Colonic mucosa (tissue), 4 donors: Measurements from ENCODE around the gene CCDC78. TPM values are rescaled to one million over a fixed set of nuclear protein-coding genes. Genes with fewer than 3 reads are reported as not detected.

Experiments
- DNase-seq: peaks from one replicate; pipeline ENCODE4 v3.0.0-alpha.2; 2020
- H3K27ac ChIP-seq: fragments of 200-600 bp; one replicate; pipeline ENCODE4 v1.8.0; 2021
- H3K27me3 ChIP-seq: fragments of 200-600 bp; one replicate; pipeline ENCODE4 v1.8.0; 2021
- H3K36me3 ChIP-seq: fragments of 200-600 bp; one replicate; pipeline ENCODE4 v1.8.0; 2021
- H3K4me1 ChIP-seq: fragments of 200-600 bp; one replicate; pipeline ENCODE4 v1.8.0; 2021; ENCODE audit warnings: mild to moderate bottlenecking
- H3K4me3 ChIP-seq: fragments of 200-600 bp; one replicate; pipeline ENCODE4 v1.8.0; 2021
- H3K9ac ChIP-seq, 2 donors: one replicate each; pipeline ENCODE4 v1.7.0; 2013; ENCODE audit warnings: control low read depth in 2 of 2, low read depth in 2 of 2, low read length in 2 of 2
- H3K9me3 ChIP-seq: fragments of 200-600 bp; one replicate; pipeline ENCODE4 v1.8.0; 2021
- intact Hi-C: fragments of 100-400 bp; cut with DNase I; formaldehyde crosslinking; loops from one replicate; pipeline ENCODE4 v1.14.1; 2022
- total RNA-seq, 2 donors: library from RNA; stranded (reverse); fragmentation: NEBNext Ultra II Directional in 1 of 2; extraction: Animal tissue kit (Norgen Biotek cat#: 25700) in 1 of 2; gene quantifications; one replicate each; pipeline ENCODE4 v1.2.1, GENCODE V29; 2021
- TF ChIP-seq, protein P1 (sequence below): fragments of 200-600 bp; IDR thresholded peaks from one replicate; pipeline ENCODE4 v1.8.0; 2022; ENCODE audit warnings: antibody characterized with exemption, mild to moderate bottlenecking
- donor health status: healthy.
- donor health status: DM: no; HTN: no; CAD: no.
- donor health status: DM: no; HTN: no; CAD: no.

CCDC78 gene
- total RNA-seq, 2 donors from 2014 or later: 0.37 to 3.7 TPM

GRCh38 chr16:725463-726187 is 618 bp downstream of the CCDC78 start:
- TF ChIP-seq, protein P1, sequence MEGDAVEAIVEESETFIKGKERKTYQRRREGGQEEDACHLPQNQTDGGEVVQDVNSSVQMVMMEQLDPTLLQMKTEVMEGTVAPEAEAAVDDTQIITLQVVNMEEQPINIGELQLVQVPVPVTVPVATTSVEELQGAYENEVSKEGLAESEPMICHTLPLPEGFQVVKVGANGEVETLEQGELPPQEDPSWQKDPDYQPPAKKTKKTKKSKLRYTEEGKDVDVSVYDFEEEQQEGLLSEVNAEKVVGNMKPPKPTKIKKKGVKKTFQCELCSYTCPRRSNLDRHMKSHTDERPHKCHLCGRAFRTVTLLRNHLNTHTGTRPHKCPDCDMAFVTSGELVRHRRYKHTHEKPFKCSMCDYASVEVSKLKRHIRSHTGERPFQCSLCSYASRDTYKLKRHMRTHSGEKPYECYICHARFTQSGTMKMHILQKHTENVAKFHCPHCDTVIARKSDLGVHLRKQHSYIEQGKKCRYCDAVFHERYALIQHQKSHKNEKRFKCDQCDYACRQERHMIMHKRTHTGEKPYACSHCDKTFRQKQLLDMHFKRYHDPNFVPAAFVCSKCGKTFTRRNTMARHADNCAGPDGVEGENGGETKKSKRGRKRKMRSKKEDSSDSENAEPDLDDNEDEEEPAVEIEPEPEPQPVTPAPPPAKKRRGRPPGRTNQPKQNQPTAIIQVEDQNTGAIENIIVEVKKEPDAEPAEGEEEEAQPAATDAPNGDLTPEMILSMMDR: no peak
- H3K9me3 ChIP-seq: no peaks in the 10 kb centered on the region
- intact Hi-C loops: no loop called here
- H3K9ac ChIP-seq: no peak overlapping the region
- H3K27me3 ChIP-seq: peaks cover 9% of the 10 kb centered on the region
- H3K4me1 ChIP-seq: peaks cover 13% of the 10 kb centered on the region
- H3K4me3 ChIP-seq: no peak overlapping the region
- DNase-seq: no peak
- no peak overlapping the region for H3K27ac ChIP-seq
- H3K36me3 ChIP-seq: no peaks in the 10 kb centered on the region

DNA sequence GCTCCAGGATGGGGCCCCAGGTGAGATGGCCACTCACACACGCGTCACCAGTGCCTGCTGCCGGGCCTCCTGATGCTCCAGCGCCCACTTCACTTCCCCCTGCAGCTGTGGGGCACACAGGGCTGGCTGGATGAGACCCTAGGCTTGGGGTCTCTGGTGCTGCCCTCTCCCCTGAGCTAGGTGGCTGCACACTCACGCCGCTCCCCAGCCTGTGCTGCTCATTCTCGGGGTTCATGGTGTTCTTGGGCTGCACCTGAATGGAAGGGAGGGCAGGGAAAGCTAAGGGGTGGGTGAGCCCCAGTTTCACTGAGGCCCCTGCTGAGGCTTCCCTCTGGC is 1.2 kb downstream of the CCDC78 start:
- Histone ChIP-seq H3K36me3 (no peaks in the 10 kb centered on the region), H3K27ac (no peak overlapping the region), H3K27me3 (peaks cover 9% of the 10 kb centered on the region), H3K4me3 (no peak overlapping the region), H3K9ac (no peak overlapping the region), H3K4me1 (peaks cover 16% of the 10 kb centered on the region), H3K9me3 (no peaks in the 10 kb centered on the region)
- DNase-seq: no peak
- intact Hi-C loops: no loop called here
- TF ChIP-seq, protein P1: no peak

DNA sequence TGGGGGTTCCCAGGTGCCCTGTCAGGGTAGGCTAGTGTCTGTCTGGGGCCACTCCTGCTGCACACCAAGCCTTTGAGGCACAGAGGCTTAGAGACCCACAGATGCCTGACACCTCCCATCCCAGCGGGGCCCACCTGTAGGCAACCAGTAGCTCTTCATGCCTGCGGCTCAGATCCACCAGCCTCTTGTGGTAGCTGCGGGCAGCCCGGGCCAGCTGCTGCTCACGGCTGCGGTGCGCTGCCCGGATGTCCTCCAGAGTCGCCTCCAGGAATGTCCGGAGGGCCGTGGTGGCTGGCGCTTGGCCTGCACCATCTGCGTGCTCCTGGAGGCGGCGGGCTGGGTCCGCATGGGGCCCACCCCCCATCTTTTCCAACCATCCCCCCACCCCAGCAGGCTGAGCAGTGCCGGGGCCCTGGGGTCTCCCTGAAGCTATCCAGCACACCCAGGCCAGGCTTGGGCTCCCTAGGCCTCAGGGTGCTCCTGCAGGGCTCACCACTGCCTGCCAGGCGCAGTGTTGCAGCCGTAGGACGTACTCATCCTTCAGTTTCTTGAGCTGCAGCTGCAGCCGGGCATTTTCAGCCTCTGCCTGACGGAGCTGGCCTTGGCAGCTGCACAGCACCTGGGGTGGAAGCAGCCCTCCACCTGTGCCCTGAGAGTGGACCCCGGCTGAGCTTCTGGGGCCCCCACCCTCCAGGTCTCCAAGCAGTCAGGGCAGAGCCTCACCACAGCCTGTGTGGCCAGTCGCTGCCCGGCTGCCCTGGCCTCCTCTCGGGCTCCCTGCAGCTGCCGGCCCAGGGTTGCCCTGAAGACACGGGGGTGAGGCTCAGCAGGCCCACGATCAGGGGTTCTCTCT is 1.8 kb downstream of the CCDC78 start:
- peaks cover 9% of the 10 kb centered on the region for H3K27me3 ChIP-seq
- H3K36me3 ChIP-seq: no peaks in the 10 kb centered on the region
- no peak overlapping the region for H3K27ac ChIP-seq
- no peak overlapping the region for H3K9ac ChIP-seq
- intact Hi-C loops: no loop called here
- TF ChIP-seq, protein P1: no peak
- H3K9me3 ChIP-seq: no peaks in the 10 kb centered on the region
- no peak overlapping the region for H3K4me3 ChIP-seq
- H3K4me1 ChIP-seq: peaks cover 20% of the 10 kb centered on the region
- no peak for DNase-seq

- Histone ChIP-seq H3K4me1 (peaks cover 27% of the 10 kb centered on the region), H3K27ac (no peak overlapping the region)
Observed at GRCh38 chr16:723695-724094, 2.5 kb downstream of the CCDC78 start.

DNA sequence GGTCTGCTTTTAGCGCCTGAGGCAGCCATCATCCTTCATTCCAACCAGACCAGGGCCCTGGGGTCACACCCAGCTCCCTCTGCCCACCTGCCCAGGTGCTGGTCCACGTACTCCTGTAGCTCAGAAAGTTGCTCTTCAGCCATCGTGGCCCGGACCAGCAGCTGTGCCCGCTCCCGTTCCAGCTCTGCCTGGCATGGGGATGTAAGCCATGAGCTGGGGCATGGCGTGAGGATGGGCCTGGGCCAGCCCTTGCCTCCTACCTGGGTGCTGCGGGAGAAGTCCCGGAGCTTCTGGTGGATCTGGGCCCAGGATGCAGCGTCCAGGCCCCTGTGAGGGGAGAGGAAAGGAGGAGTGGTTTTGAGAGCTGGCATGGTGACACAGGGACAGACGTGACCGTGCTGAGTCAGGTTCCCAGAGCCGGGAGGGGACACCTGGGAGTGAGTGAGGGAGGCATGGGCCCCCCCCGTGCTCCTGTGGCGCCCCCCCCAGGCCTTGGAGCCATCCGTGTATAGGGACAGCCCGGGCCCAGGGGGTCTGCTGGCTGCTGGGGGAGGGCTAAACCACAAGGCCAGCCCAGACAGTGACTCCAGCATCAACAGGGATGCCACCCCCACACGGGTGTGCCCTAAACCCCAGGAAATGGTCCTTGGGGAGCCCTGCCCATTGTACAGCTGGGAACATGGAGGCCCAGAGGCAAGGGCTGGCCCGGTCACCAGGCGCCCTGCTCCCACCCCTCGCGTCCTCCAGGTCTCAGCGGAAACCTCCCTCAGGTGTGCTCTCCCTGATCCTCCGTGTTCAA is 3.2 kb downstream of the CCDC78 start:
- H3K36me3 ChIP-seq: no peaks in the 10 kb centered on the region
- no peaks in the 10 kb centered on the region for H3K9me3 ChIP-seq
- TF ChIP-seq, protein P1: no peak
- H3K27ac ChIP-seq: no peak overlapping the region
- no peak for DNase-seq
- H3K4me1 ChIP-seq: peaks cover 29% of the 10 kb centered on the region
- no peak overlapping the region for H3K4me3 ChIP-seq
- intact Hi-C loops: no loop called here
- H3K27me3 ChIP-seq: peaks cover 9% of the 10 kb centered on the region
- H3K9ac ChIP-seq: no peak overlapping the region

More at GRCh38 chr16:723695-724094, 2.5 kb downstream of the CCDC78 start:
- no peak for DNase-seq
- Histone ChIP-seq H3K4me3 (no peak overlapping the region), H3K27me3 (peaks cover 9% of the 10 kb centered on the region), H3K9me3 (no peaks in the 10 kb centered on the region), H3K36me3 (no peaks in the 10 kb centered on the region), H3K9ac (no peak overlapping the region)
- intact Hi-C loops: no loop called here
- TF ChIP-seq, protein P1: no peak
